ENCODE data around the gene CTNNA3.

Gene CTNNA3

GRCh38 chr10:67296926-67297325 lies 399.1 kb downstream of the CTNNA3 start:
- Mint-ChIP-seq H3K27me3 (peaks cover 6% of the 10 kb centered on the region), H3K9me3 (peaks cover 6 to 18% of the 10 kb centered on the region in 2 donors), H3K4me3 (no peak overlapping the region), H3K4me1 (no peaks in the 10 kb centered on the region), H3K27ac (no peak overlapping the region)
- no peak for ATAC-seq
- DNase-seq: no peak

- Mint-ChIP-seq H3K4me3 (no peak overlapping the region), H3K9me3 (no peaks in the 10 kb centered on the region), H3K27me3 (no peaks in the 10 kb centered on the region), H3K4me1 (no peaks in the 10 kb centered on the region), H3K27ac (no peak overlapping the region)
- DNase-seq: no peak
- ATAC-seq: no peak
Measured at GRCh38 chr10:67288688-67289410, 407.1 kb downstream of the CTNNA3 start.

GRCh38 chr10:67284589-67284988 lies 411.4 kb downstream of the CTNNA3 start:
- H3K9me3 Mint-ChIP-seq: no peaks in the 10 kb centered on the region
- H3K4me1 Mint-ChIP-seq: no peaks in the 10 kb centered on the region
- no peak overlapping the region for H3K4me3 Mint-ChIP-seq
- no peak for DNase-seq
- ATAC-seq: no peak
- H3K27ac Mint-ChIP-seq: no peak overlapping the region
- no peaks in the 10 kb centered on the region for H3K27me3 Mint-ChIP-seq

GRCh38 chr10:67282871-67283270 lies 413.1 kb downstream of the CTNNA3 start:
- DNase-seq (no peak), ATAC-seq (no peak)
- Mint-ChIP-seq H3K9me3 (no peaks in the 10 kb centered on the region), H3K4me1 (no peaks in the 10 kb centered on the region), H3K27me3 (no peaks in the 10 kb centered on the region), H3K4me3 (no peak overlapping the region), H3K27ac (no peak overlapping the region)

- Mint-ChIP-seq H3K9me3 (no peaks in the 10 kb centered on the region), H3K4me1 (no peaks in the 10 kb centered on the region), H3K27me3 (no peaks in the 10 kb centered on the region), H3K27ac (no peak overlapping the region), H3K4me3 (no peak overlapping the region)
- DNase-seq (no peak), ATAC-seq (no peak)
Measured at GRCh38 chr10:67280405-67280804, 415.6 kb downstream of the CTNNA3 start.

- no peaks in the 10 kb centered on the region for H3K9me3 Mint-ChIP-seq
- no peak overlapping the region for H3K27ac Mint-ChIP-seq
- no peaks in the 10 kb centered on the region for H3K4me1 Mint-ChIP-seq
- DNase-seq (no peak), ATAC-seq (no peak)
- no peak overlapping the region for H3K4me3 Mint-ChIP-seq
- H3K27me3 Mint-ChIP-seq: no peaks in the 10 kb centered on the region
Measured at GRCh38 chr10:67277402-67277801, 418.6 kb downstream of the CTNNA3 start.

GRCh38 chr10:67269828-67270227 lies 426.2 kb downstream of the CTNNA3 start:
- Mint-ChIP-seq H3K9me3 (no peaks in the 10 kb centered on the region), H3K27me3 (no peaks in the 10 kb centered on the region), H3K4me1 (no peaks in the 10 kb centered on the region), H3K4me3 (no peak overlapping the region), H3K27ac (no peak overlapping the region)
- ATAC-seq (no peak), DNase-seq (no peak)

GRCh38 chr10:67268146-67268545 lies 427.8 kb downstream of the CTNNA3 start:
- Mint-ChIP-seq H3K4me1 (no peaks in the 10 kb centered on the region), H3K27me3 (no peaks in the 10 kb centered on the region), H3K27ac (no peak overlapping the region), H3K9me3 (no peaks in the 10 kb centered on the region), H3K4me3 (no peak overlapping the region)
- no peak for DNase-seq
- no peak for ATAC-seq

- Mint-ChIP-seq H3K4me3 (no peak overlapping the region), H3K27ac (no peak overlapping the region), H3K9me3 (no peaks in the 10 kb centered on the region), H3K4me1 (no peaks in the 10 kb centered on the region), H3K27me3 (no peaks in the 10 kb centered on the region)
- ATAC-seq (no peak), DNase-seq (no peak)
Measured at GRCh38 chr10:67262675-67263074, 433.3 kb downstream of the CTNNA3 start.

GRCh38 chr10:67261300-67261797 lies 434.6 kb downstream of the CTNNA3 start:
- no peaks in the 10 kb centered on the region for H3K27me3 Mint-ChIP-seq
- H3K4me3 Mint-ChIP-seq: no peak overlapping the region
- ATAC-seq: no peak
- no peak overlapping the region for H3K27ac Mint-ChIP-seq
- H3K9me3 Mint-ChIP-seq: no peaks in the 10 kb centered on the region
- H3K4me1 Mint-ChIP-seq: no peaks in the 10 kb centered on the region
- no peak for DNase-seq

GRCh38 chr10:67259319-67259929 lies 436.6 kb downstream of the CTNNA3 start:
- H3K27me3 Mint-ChIP-seq: no peaks in the 10 kb centered on the region

GRCh38 chr10:67257427-67258144 lies 438.4 kb downstream of the CTNNA3 start:
- Mint-ChIP-seq H3K4me1 (no peaks in the 10 kb centered on the region), H3K9me3 (no peaks in the 10 kb centered on the region), H3K27ac (no peak overlapping the region), H3K27me3 (no peaks in the 10 kb centered on the region), H3K4me3 (no peak overlapping the region)
- no peak for DNase-seq
- no peak for ATAC-seq

More at GRCh38 chr10:67259319-67259929, 436.6 kb downstream of the CTNNA3 start:
- Mint-ChIP-seq H3K9me3 (no peaks in the 10 kb centered on the region), H3K4me3 (no peak overlapping the region), H3K4me1 (no peaks in the 10 kb centered on the region), H3K27ac (no peak overlapping the region)
- no peak for DNase-seq
- no peak for ATAC-seq

GRCh38 chr10:67257018-67257417 lies 439.0 kb downstream of the CTNNA3 start:
- H3K9me3 Mint-ChIP-seq: no peaks in the 10 kb centered on the region
- ATAC-seq (no peak), DNase-seq (no peak)
- H3K27me3 Mint-ChIP-seq: no peaks in the 10 kb centered on the region
- no peak overlapping the region for H3K27ac Mint-ChIP-seq
- H3K4me3 Mint-ChIP-seq: no peak overlapping the region
- no peaks in the 10 kb centered on the region for H3K4me1 Mint-ChIP-seq

- Mint-ChIP-seq H3K9me3 (no peaks in the 10 kb centered on the region), H3K27me3 (no peaks in the 10 kb centered on the region), H3K27ac (no peak overlapping the region), H3K4me1 (no peaks in the 10 kb centered on the region), H3K4me3 (no peak overlapping the region)
- DNase-seq (no peak), ATAC-seq (no peak)
Measured at GRCh38 chr10:67250686-67251085, 445.3 kb downstream of the CTNNA3 start.

GRCh38 chr10:67246066-67246555 lies 449.9 kb downstream of the CTNNA3 start:
- Mint-ChIP-seq H3K9me3 (no peaks in the 10 kb centered on the region), H3K4me1 (no peaks in the 10 kb centered on the region), H3K27me3 (no peaks in the 10 kb centered on the region), H3K27ac (no peak overlapping the region), H3K4me3 (no peak overlapping the region)
- DNase-seq: no peak
- ATAC-seq: no peak

GRCh38 chr10:67242528-67242927 lies 453.5 kb downstream of the CTNNA3 start:
- Mint-ChIP-seq H3K27me3 (no peaks in the 10 kb centered on the region), H3K27ac (no peak overlapping the region), H3K9me3 (peaks cover 5% of the 10 kb centered on the region in 2 donors), H3K4me1 (no peaks in the 10 kb centered on the region), H3K4me3 (no peak overlapping the region)
- no peak for ATAC-seq
- no peak for DNase-seq

Measured in stimulated activated naive CD8-positive, alpha-beta T cell treated with anti-CD3 and anti-CD28 coated beads, Interleukin-15, amount 100 ng/mL, for 72 hours (primary cell).